GM13976 (cell line): ENCODE measurements around the gene DLEC1.

Experiments
- DNase-seq: peaks from one replicate; pipeline ENCODE4 v3.0.0; 2012; ENCODE audit warnings: low spot score
- in situ Hi-C: fragments of 300-500 bp; cut with MboI; formaldehyde crosslinking; loops from one replicate; pipeline ENCODE4 v1.12.0; 2022; ENCODE audit warnings: low sequenced_read_pairs, mixed read lengths, inconsistent platforms; ENCODE audit not compliant: unreplicated experiment
- TF ChIP-seq, protein P1 (sequence below): IDR thresholded peaks from 2 replicates; pipeline ENCODE4 v1.5.1; 2012; ENCODE audit warnings: borderline replicate concordance, mild to moderate bottlenecking; ENCODE audit not compliant: insufficient read depth; ENCODE audit errors: extremely low read depth, missing control alignments, control extremely low read depth

The DLEC1 gene

DNA sequence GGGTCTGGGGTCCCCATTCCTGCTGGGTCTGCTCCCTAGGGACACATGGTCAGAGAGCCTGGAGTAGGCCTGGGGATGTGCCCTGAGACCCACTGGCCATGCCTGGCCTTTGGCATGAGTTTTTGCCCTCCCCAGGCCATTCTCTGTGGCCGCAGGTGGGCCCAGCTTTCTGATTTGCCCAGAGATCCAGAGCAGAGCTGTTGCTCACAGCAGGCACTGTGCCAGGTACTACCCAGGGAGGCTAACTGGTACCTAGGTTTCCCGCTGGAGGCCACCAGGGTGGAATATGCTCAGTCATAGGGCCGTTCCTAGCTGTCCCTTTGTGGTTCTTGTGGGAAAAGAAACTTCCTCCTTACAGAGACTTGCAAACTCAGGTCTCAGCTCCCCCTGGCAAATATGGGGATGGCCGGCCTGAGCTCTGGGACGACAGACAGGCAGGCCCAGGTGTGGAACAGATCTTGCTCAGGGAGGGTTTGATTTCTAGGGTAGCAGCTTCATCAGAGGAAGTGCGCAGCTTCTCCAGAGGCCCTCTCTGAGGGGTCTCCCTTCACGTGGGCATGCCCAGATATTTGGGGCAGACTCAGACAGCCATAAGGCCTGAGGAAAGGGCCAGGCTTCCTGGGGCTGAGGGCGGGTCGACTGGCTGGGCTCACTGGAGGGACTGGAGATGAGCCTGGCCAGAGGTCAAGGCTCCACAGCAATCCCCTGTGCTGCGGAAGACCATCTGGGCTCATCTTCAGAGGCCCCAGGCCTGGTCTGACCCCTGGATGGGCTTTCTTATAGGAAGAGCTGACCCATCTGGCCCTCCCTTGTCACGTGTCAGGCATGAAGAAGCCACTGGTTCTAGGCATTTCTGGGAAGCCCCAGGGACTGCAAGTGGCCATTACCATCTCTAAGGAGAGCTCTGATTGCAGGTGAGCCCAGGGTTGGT lies 69.9 kb downstream of the DLEC1 start:
- DNase-seq: no peak
- in situ Hi-C loops: no loop called here
- TF ChIP-seq, protein P1, sequence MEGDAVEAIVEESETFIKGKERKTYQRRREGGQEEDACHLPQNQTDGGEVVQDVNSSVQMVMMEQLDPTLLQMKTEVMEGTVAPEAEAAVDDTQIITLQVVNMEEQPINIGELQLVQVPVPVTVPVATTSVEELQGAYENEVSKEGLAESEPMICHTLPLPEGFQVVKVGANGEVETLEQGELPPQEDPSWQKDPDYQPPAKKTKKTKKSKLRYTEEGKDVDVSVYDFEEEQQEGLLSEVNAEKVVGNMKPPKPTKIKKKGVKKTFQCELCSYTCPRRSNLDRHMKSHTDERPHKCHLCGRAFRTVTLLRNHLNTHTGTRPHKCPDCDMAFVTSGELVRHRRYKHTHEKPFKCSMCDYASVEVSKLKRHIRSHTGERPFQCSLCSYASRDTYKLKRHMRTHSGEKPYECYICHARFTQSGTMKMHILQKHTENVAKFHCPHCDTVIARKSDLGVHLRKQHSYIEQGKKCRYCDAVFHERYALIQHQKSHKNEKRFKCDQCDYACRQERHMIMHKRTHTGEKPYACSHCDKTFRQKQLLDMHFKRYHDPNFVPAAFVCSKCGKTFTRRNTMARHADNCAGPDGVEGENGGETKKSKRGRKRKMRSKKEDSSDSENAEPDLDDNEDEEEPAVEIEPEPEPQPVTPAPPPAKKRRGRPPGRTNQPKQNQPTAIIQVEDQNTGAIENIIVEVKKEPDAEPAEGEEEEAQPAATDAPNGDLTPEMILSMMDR: no peak

DNA sequence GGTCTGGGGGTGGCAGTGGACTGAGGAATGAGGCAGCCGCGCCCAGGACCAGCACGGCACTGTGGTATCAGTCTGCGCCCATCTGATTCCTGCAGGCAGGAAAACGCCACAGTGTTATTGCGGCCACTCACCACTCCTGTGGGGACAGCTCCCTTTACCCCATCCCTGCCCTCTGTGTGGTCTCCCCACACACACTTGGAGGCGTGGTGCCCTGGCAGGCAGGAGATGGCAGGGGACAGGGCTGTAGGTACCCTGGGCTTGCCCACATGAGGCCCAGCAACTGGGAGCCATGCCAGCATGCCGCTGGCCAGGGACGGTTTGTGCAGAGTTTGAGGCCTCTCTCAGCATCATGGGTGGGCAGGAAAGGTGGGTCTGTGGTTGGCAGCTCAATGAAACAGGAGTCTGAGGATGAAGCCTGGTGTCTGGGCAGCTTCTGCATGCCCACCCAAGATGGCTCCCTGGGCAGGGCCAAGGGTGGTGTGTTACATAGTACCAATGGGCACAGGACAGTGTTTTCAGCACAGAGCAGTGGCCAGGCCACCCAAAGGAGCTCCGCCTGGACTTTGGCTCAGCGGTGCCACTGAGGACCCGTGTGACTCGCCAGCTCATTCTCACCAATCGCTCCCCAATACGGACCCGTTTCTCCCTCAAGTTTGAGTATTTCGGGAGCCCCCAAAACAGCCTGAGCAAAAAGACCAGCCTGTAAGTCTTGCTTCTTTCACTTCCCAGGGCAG lies 70.7 kb downstream of the DLEC1 start:
- in situ Hi-C loops: no loop called here
- TF ChIP-seq, protein P1: no peak
- no peak for DNase-seq

DNA sequence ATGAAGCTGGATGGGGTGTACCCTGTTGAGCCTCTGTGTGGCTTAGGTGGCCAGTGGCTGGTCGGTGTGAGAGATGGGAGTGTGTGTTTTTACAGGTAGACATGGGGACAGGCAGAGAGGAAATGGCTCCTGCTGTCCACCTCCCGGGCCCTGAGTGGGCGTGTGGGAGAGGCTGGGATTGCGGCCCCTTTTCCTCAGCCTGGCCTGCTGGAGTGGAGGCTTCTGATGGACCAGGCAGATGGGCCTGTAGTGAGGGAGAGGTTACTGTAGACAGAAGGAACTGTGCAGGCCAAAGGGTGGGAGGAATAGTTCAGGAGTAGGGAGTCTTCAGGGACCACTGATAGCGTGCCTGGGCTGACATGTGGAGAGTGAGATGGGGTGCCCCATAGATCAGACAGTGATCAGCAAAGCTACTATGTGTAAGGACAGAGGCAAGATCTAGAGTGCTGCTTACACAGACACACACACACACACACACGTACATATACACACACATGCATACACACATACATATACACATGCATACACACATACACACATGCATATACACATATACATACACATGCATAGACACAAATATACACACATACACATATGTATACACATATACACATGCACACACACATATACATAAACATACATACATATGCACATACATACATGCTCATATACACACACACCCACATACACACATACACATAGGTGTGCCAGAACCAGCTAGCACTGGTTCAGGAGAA lies 71.5 kb downstream of the DLEC1 start:
- in situ Hi-C loops: no loop called here
- no peak for DNase-seq
- TF ChIP-seq, protein P1: no peak

DNA sequence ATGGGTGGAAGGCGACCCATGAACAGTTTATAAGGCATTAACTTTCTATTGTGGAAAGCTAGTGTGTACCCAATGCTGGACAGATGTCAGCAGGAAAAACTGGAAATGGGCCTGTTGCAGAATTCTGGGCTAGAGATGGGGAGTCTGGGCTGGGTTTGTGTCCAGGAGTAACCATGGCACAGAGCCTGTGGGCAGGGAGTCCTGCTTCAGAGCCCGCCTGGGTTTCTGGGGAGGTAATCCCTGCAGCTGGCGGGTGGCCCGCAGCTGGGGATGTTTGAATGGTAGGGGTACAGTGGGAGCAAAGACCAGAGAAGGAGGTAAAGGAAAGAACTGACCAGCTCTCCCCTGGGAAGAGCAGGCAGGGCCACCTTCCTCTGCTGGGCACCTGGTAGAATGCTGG lies 72.2 kb downstream of the DLEC1 start:
- in situ Hi-C loops: no loop called here
- DNase-seq: no peak
- TF ChIP-seq, protein P1: no peak

DNA sequence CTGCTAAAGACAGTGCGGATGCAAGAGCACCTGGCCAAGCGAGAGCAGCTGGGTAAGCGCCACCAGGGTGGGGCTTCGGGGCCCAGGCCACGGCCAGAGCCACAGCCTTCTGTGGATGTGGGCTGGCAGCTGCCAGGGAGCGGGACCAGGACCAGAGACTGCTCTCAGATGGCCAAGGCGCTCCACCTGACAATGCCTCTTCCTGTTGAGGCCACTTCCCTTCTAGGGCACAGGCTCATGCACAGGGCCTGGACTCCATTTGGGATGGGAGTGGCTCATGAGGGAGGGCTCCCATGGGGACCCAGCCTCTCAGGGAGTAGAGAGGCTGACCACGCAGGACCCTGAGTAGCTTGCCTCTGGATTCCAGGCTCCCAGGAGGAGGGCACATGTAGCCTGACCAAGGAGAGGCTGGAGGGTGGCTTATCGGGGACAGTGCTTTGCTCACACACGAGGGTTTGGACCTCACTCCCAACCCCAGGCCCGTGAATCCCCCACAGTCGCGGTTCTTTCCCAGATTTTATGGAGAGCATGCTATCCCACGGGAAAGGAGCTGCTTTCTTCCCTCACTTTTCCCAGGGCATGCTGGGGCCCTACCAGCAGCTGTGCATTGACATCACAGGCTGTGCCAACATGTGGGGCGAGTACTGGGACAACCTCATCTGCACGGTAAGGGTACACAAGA lies 72.8 kb downstream of the DLEC1 start:
- DNase-seq: no peak
- TF ChIP-seq, protein P1: no peak
- in situ Hi-C loops: no loop called here

DNA sequence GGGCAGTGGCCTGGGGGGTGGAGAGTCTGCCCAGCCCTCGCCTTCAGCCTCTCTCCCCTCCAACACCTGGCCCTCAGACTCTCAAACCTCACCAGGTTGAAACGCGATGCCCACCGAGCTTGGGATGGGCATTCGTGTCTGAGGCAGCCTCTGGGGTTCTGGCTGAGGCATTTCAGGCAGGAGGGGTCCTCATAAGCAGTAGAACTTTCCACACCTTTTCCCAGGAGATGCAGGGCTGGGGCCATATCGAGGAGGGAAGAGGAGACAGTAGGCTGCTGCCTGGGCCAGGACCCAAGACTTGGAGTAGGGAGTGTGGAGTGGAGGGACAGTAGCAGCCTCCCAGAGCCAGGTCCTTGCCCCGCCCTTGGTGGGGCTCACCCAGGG lies 73.4 kb downstream of the DLEC1 start:
- no peak for DNase-seq
- TF ChIP-seq, protein P1: no peak
- in situ Hi-C loops: no loop called here
